H9 (cell line): ENCODE results near the gene ABHD16B. TPM values are rescaled to one million over a fixed set of nuclear protein-coding genes. Genes with fewer than 3 reads are reported as not detected.

ENCODE experiments used
- DNase-seq: peaks from one replicate; pipeline ENCODE4 v3.0.0-alpha.2; 2017
- H2AFZ ChIP-seq: one replicate; pipeline ENCODE4 v1.6.1; 2013; ENCODE audit warnings: mild to moderate bottlenecking, low read length, control low read depth, moderate library complexity
- H2AK5ac ChIP-seq: 2 replicates; pipeline ENCODE4 v1.6.1; 2013; ENCODE audit warnings: low read length, control low read depth, mixed read lengths; ENCODE audit not compliant: insufficient read length
- H2BK120ac ChIP-seq: one replicate; pipeline ENCODE4 v1.6.1; 2013; ENCODE audit warnings: low read depth, mild to moderate bottlenecking, low read length, control low read depth, inconsistent platforms; ENCODE audit not compliant: poor library complexity, severe bottlenecking
- H2BK12ac ChIP-seq: 2 replicates; pipeline ENCODE4 v1.6.1; 2013; ENCODE audit warnings: low read length, control low read depth, mixed read lengths, low read depth; ENCODE audit not compliant: insufficient read length
- H2BK15ac ChIP-seq: 2 replicates; pipeline ENCODE4 v1.6.1; 2013; ENCODE audit warnings: low read depth, low read length, control low read depth
- H2BK20ac ChIP-seq: one replicate; pipeline ENCODE4 v1.6.1; 2013; ENCODE audit warnings: low read depth, mild to moderate bottlenecking, low read length, control low read depth, inconsistent platforms; ENCODE audit not compliant: poor library complexity, severe bottlenecking
- H2BK5ac ChIP-seq: 2 replicates; pipeline ENCODE4 v1.6.1; 2013; ENCODE audit warnings: low read length, control low read depth, mixed read lengths; ENCODE audit not compliant: insufficient read length
- H3K14ac ChIP-seq: 2 replicates; pipeline ENCODE4 v1.6.1; 2013; ENCODE audit warnings: low read length, control low read depth; ENCODE audit not compliant: insufficient read depth
- H3K18ac ChIP-seq: 2 replicates; pipeline ENCODE4 v1.6.1; 2013; ENCODE audit warnings: low read depth, mild to moderate bottlenecking, mixed read lengths, low read length, control low read depth; ENCODE audit not compliant: insufficient read length
- H3K23ac ChIP-seq: 2 replicates; pipeline ENCODE4 v1.6.1; 2013; ENCODE audit warnings: low read length, control low read depth, mixed read lengths, low read depth; ENCODE audit not compliant: insufficient read length
- H3K23me2 ChIP-seq: 2 replicates; pipeline ENCODE4 v1.6.1; 2013; ENCODE audit warnings: low read depth, mild to moderate bottlenecking, mixed read lengths, low read length, control low read depth; ENCODE audit not compliant: insufficient read length, poor library complexity, severe bottlenecking
- H3K27ac ChIP-seq: 2 replicates; pipeline ENCODE4 v1.5.1; 2013; ENCODE audit warnings: low read length, control low read depth, mixed read lengths, low read depth; ENCODE audit not compliant: insufficient read length
- H3K27me3 ChIP-seq: 2 replicates; pipeline ENCODE4 v1.6.1; 2013; ENCODE audit warnings: low read length, control low read depth, inconsistent platforms; ENCODE audit not compliant: insufficient read depth
- H3K4ac ChIP-seq: 2 replicates; pipeline ENCODE4 v1.6.1; 2013; ENCODE audit warnings: low read depth, mild to moderate bottlenecking, control low read depth, inconsistent platforms, low read length, moderate library complexity
- H3K4me1 ChIP-seq: 2 replicates; pipeline ENCODE4 v1.6.1; 2013; ENCODE audit warnings: low read length, control low read depth, inconsistent platforms; ENCODE audit not compliant: insufficient read depth
- H3K4me2 ChIP-seq: 2 replicates; pipeline ENCODE4 v1.6.1; 2013; ENCODE audit warnings: low read length, control low read depth, mixed read lengths; ENCODE audit not compliant: insufficient read length, insufficient read depth
- H3K56ac ChIP-seq: 2 replicates; pipeline ENCODE4 v1.6.1; 2013; ENCODE audit warnings: low read depth, mild to moderate bottlenecking, mixed read lengths, low read length, control low read depth; ENCODE audit not compliant: insufficient read length
- H3K79me1 ChIP-seq: 2 replicates; pipeline ENCODE4 v1.6.1; 2013; ENCODE audit warnings: low read depth, mild to moderate bottlenecking, moderate library complexity, low read length, control low read depth, inconsistent platforms; ENCODE audit not compliant: insufficient read depth, poor library complexity, severe bottlenecking
- H3K79me2 ChIP-seq: 2 replicates; pipeline ENCODE4 v1.6.1; 2013; ENCODE audit warnings: low read length, control low read depth, inconsistent platforms; ENCODE audit not compliant: insufficient read depth
- H3K9ac ChIP-seq: 2 replicates; pipeline ENCODE4 v1.6.1; 2013; ENCODE audit warnings: low read length, control low read depth, mixed read lengths; ENCODE audit not compliant: insufficient read length; ENCODE audit errors: extremely low read depth
- H3K9me3 ChIP-seq: one replicate; pipeline ENCODE4 v1.6.1; 2013; ENCODE audit warnings: low read depth, low read length, inconsistent platforms; ENCODE audit not compliant: control insufficient read depth
- H3T11ph ChIP-seq: one replicate; pipeline ENCODE4 v1.6.1; 2013; ENCODE audit warnings: mild to moderate bottlenecking, low read length, control low read depth, inconsistent platforms
- H4K20me1 ChIP-seq: one replicate; pipeline ENCODE4 v1.6.1; 2013; ENCODE audit not compliant: control insufficient read depth, insufficient read length, insufficient read depth
- H4K5ac ChIP-seq: 2 replicates; pipeline ENCODE4 v1.6.1; 2013; ENCODE audit warnings: low read depth, mild to moderate bottlenecking, mixed read lengths, low read length, control low read depth; ENCODE audit not compliant: insufficient read length
- H4K8ac ChIP-seq: replicated peaks from 2 replicates; pipeline ENCODE4 v1.6.1; 2013; ENCODE audit warnings: low read length, control low read depth, mixed read lengths, low read depth; ENCODE audit not compliant: insufficient read length
- H4K91ac ChIP-seq: 2 replicates; pipeline ENCODE4 v1.6.1; 2013; ENCODE audit warnings: low read depth, mild to moderate bottlenecking, moderate library complexity, mixed read lengths, low read length, control low read depth; ENCODE audit not compliant: insufficient read length
- H3K27ac Mint-ChIP-seq, 3 experiments: 2 replicates in 2 of 3; 3 replicates in 1 of 3; pipeline ENCODE4 v1.8.0; 2020 to 2021; ENCODE audit warnings: mixed read lengths in 3 of 3, mild to moderate bottlenecking in 1 of 3, moderate library complexity in 1 of 3
- H3K27me3 Mint-ChIP-seq: 2 replicates; pipeline ENCODE4 v1.8.0; 2021; ENCODE audit warnings: low read depth, mild to moderate bottlenecking, moderate library complexity, mixed read lengths
- H3K36me3 Mint-ChIP-seq, 3 experiments: 2 replicates in 2 of 3; 3 replicates in 1 of 3; pipeline ENCODE4 v1.8.0; 2020 to 2021; ENCODE audit warnings: low read depth in 3 of 3, mixed read lengths in 3 of 3; ENCODE audit not compliant: insufficient read depth in 1 of 3
- H3K4me1 Mint-ChIP-seq, 2 experiments: 2 replicates each; pipeline ENCODE4 v1.8.0; 2020; ENCODE audit warnings: mixed read lengths in 2 of 2
- H3K4me3 Mint-ChIP-seq, 2 experiments: 2 replicates in 1 of 2; 3 replicates in 1 of 2; pipeline ENCODE4 v1.8.0; 2020 to 2021; ENCODE audit warnings: mild to moderate bottlenecking in 2 of 2, mixed read lengths in 2 of 2, moderate library complexity in 1 of 2
- H3K9me3 Mint-ChIP-seq, 2 experiments: 2 replicates in 1 of 2; 3 replicates in 1 of 2; pipeline ENCODE4 v1.8.0; 2020; ENCODE audit warnings: mild to moderate bottlenecking in 2 of 2, mixed read lengths in 2 of 2, moderate library complexity in 1 of 2
- WGBS: extraction: QIAGEN DNeasy Blood & Tissue Kit; methylation state at CpG from one replicate; pipeline ENCODE4 v1.1.7; 2013; ENCODE audit warnings: missing lambda C conversion rate, low lambda C conversion rate, mixed read lengths; ENCODE audit not compliant: insufficient read length; ENCODE audit errors: extremely low coverage; 5-methylcytosine and 5-hydroxymethylcytosine counted together
- total RNA-seq: library from RNA; stranded (reverse); gene quantifications from 2 replicates; pipeline ENCODE4 v1.2.1, GENCODE V29; 2021
- TF ChIP-seq, protein P1 (sequence below): fragments of 200-600 bp; sonication (generic); conservative IDR thresholded peaks from 3 replicates; pipeline ENCODE4 v1.8.0; 2021; ENCODE audit warnings: antibody characterized with exemption, mild to moderate bottlenecking

Gene ABHD16B
- total RNA-seq, 1 experiment from 2014 or later: not detected

DNA sequence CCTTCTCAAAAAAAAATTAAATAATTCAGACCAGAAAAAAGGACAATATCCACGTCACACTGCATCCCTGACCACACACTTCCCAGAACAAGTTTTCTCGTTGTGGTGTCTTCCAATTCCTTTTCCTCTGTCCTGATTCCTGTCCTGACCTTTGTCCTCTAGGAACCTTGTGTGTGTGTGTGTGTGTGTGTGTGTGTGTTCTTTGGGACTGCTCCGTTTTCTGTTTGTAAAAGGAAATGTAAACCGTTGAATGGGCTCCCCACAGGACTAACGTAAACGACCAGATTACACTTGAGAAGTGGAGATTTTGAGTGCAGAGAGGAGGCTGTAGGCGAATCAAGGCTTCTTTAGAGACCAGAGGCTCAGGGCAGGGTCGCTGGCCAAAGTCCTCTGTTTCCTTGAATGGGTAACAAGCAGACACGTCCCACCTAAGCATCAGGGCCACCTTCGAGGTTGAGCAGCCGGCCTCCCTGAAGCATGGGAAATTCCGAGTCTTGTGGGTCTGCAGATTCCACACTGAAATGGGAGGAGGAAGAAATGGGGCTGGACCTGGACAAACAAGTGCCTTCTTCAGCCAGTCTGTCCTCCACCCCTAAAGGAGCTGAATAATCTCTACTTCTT, 37.5 kb upstream of the ABHD16B start:
- H2BK12ac ChIP-seq: no peak overlapping the region
- WGBS: no CpG with 5 or more reads among the region's 12 CpGs
- Mint-ChIP-seq H3K4me3 (no peak overlapping the region; a peak in 1 of 5 replicates), H3K27ac (peak overlapping the region in 1 of 3 experiments; percentile 83; a peak in 2 of 7 replicates), H3K4me1 (peaks cover 20 to 22% of the 10 kb centered on the region in 2 experiments), H3K27me3 (peaks cover 4% of the 10 kb centered on the region; the same call in 1 of the 2 replicates), H3K9me3 (no peaks in the 10 kb centered on the region; a peak in 1 of 5 replicates), H3K36me3 (peaks cover 0 to 9% (median 8%) of the 10 kb centered on the region in 3 experiments; a peak in 5 of 7 replicates)
- H3K4me2 ChIP-seq: no peak overlapping the region
- H3K4ac ChIP-seq: no peak overlapping the region
- H2AK5ac ChIP-seq: no peak overlapping the region
- no peak overlapping the region for H2BK15ac ChIP-seq
- H3K14ac ChIP-seq: no peak overlapping the region
- H2BK5ac ChIP-seq: no peak overlapping the region
- H3K23ac ChIP-seq: no peak overlapping the region
- no peaks in the 10 kb centered on the region for H3K4me1 ChIP-seq
- H3K79me2 ChIP-seq: peaks cover 8% of the 10 kb centered on the region; the same call in 1 of the 2 replicates
- TF ChIP-seq, protein P1, sequence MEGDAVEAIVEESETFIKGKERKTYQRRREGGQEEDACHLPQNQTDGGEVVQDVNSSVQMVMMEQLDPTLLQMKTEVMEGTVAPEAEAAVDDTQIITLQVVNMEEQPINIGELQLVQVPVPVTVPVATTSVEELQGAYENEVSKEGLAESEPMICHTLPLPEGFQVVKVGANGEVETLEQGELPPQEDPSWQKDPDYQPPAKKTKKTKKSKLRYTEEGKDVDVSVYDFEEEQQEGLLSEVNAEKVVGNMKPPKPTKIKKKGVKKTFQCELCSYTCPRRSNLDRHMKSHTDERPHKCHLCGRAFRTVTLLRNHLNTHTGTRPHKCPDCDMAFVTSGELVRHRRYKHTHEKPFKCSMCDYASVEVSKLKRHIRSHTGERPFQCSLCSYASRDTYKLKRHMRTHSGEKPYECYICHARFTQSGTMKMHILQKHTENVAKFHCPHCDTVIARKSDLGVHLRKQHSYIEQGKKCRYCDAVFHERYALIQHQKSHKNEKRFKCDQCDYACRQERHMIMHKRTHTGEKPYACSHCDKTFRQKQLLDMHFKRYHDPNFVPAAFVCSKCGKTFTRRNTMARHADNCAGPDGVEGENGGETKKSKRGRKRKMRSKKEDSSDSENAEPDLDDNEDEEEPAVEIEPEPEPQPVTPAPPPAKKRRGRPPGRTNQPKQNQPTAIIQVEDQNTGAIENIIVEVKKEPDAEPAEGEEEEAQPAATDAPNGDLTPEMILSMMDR: no peak
- no peaks in the 10 kb centered on the region for H3K9me3 ChIP-seq
- H4K8ac ChIP-seq: no peak overlapping the region
- H3K56ac ChIP-seq: no peak overlapping the region
- no peak overlapping the region for H2AFZ ChIP-seq
- no peak overlapping the region for H4K5ac ChIP-seq
- H2BK120ac ChIP-seq: no peak overlapping the region
- no peaks in the 10 kb centered on the region for H4K20me1 ChIP-seq
- no peak overlapping the region for H3K27ac ChIP-seq
- H4K91ac ChIP-seq: no peak overlapping the region
- no peaks in the 10 kb centered on the region for H3K27me3 ChIP-seq
- DNase-seq: no peak
- H3K79me1 ChIP-seq: peaks cover 9% of the 10 kb centered on the region
- H2BK20ac ChIP-seq: no peak overlapping the region
- H3T11ph ChIP-seq: no peak overlapping the region
- no peak overlapping the region for H3K18ac ChIP-seq
- no peak overlapping the region for H3K9ac ChIP-seq
- no peaks in the 10 kb centered on the region for H3K23me2 ChIP-seq
